GM23248 (cell line): ENCODE data around the gene ZBTB2. TPM values are rescaled to one million over a fixed set of nuclear protein-coding genes. Genes with fewer than 3 reads are reported as not detected.
A peak's percentile ranks its signal among the peaks of the same experiment; 100 is the strongest.
"Not testable (repeated sequence)": the region's sequence is repeated elsewhere in the genome, so short reads cannot be mapped to it uniquely, and the experiment has no call there.

Experiments
- DNase-seq: peaks from one replicate; pipeline ENCODE4 v3.0.0-alpha.2; 2015
- H2AFZ ChIP-seq: fragments of 200-600 bp; sonication (generic); 2 replicates; pipeline ENCODE4 v1.6.1; 2016; ENCODE audit warnings: antibody characterized with exemption
- H3F3A ChIP-seq: fragments of 200-600 bp; sonication (generic); 2 replicates; pipeline ENCODE4 v1.6.1; 2016; ENCODE audit warnings: mild to moderate bottlenecking, antibody characterized with exemption, mixed run types; ENCODE audit not compliant: insufficient read depth
- H3K27ac ChIP-seq: fragments of 200-600 bp; sonication (generic); 2 replicates; pipeline ENCODE4 v1.5.1; 2016; ENCODE audit warnings: mild to moderate bottlenecking
- H3K27me3 ChIP-seq: fragments of 200-600 bp; sonication (generic); replicated peaks from 2 replicates; pipeline ENCODE4 v1.6.1; 2016; ENCODE audit warnings: mild to moderate bottlenecking; ENCODE audit not compliant: insufficient read depth
- H3K36me3 ChIP-seq: fragments of 200-600 bp; sonication (generic); 2 replicates; pipeline ENCODE4 v1.6.1; 2016; ENCODE audit warnings: low read depth, mild to moderate bottlenecking
- H3K4me1 ChIP-seq: fragments of 200-600 bp; sonication (generic); 2 replicates; pipeline ENCODE4 v1.6.1; 2016; ENCODE audit warnings: mild to moderate bottlenecking; ENCODE audit not compliant: insufficient read depth
- H3K4me2 ChIP-seq: fragments of 200-600 bp; sonication (generic); one replicate; pipeline ENCODE4 v1.6.1; 2016; ENCODE audit warnings: mild to moderate bottlenecking; ENCODE audit not compliant: unreplicated experiment
- H3K4me3 ChIP-seq: fragments of 200-600 bp; sonication (generic); 2 replicates; pipeline ENCODE4 v1.5.1; 2016; ENCODE audit warnings: mild to moderate bottlenecking
- H3K79me2 ChIP-seq: fragments of 200-600 bp; sonication (generic); 2 replicates; pipeline ENCODE4 v1.6.1; 2016; ENCODE audit warnings: mild to moderate bottlenecking; ENCODE audit not compliant: insufficient read depth
- H3K9ac ChIP-seq: fragments of 200-600 bp; sonication (generic); 2 replicates; pipeline ENCODE4 v1.6.1; 2016; ENCODE audit warnings: mild to moderate bottlenecking
- H3K9me2 ChIP-seq: fragments of 200-600 bp; sonication (generic); 2 replicates; pipeline ENCODE4 v1.6.1; 2016; ENCODE audit warnings: mixed run types, mild to moderate bottlenecking, moderate library complexity; ENCODE audit not compliant: insufficient read depth
- H3K9me3 ChIP-seq: fragments of 200-600 bp; sonication (generic); one replicate; pipeline ENCODE4 v1.6.1; 2017; ENCODE audit warnings: low read depth
- H4K20me1 ChIP-seq: fragments of 200-600 bp; sonication (generic); 2 replicates; pipeline ENCODE4 v1.6.0; 2016; ENCODE audit not compliant: insufficient read depth
- EZH2 ChIP-seq: fragments of 200-600 bp; sonication (generic); IDR thresholded peaks from 2 replicates; pipeline ENCODE4 v1.6.1; 2018; ENCODE audit warnings: antibody characterized with exemption, mild to moderate bottlenecking; ENCODE audit not compliant: insufficient read depth, poor library complexity, severe bottlenecking
- EZH2phosphoT487 ChIP-seq: fragments of 200-600 bp; sonication (generic); IDR thresholded peaks from 2 replicates; pipeline ENCODE4 v1.6.1; 2018; ENCODE audit warnings: antibody characterized with exemption, moderate library complexity, mild to moderate bottlenecking, low read depth; ENCODE audit not compliant: insufficient read depth
- WGBS, 2 experiments: methylation state at CpG; one replicate each; pipeline ENCODE4 v1.1.6; 2015 to 2017; ENCODE audit warnings: low lambda C conversion rate in 2 of 2, low coverage in 1 of 2; ENCODE audit errors: missing lambda C conversion rate in 2 of 2; 5-methylcytosine and 5-hydroxymethylcytosine counted together
- in situ Hi-C: fragments of 300-500 bp; cut with MboI; formaldehyde crosslinking; loops from 2 replicates; pipeline ENCODE4 v1.15.0; 2020
- polyA plus RNA-seq: library from polyadenylated mRNA; unstranded; fragments of >200 nt; fragmentation: Nextera tagmentation; extraction: Ambion mirVana; gene quantifications from 2 replicates; pipeline ENCODE4 v1.2.1, GENCODE V29; 2016
- total RNA-seq: library from RNA; depleted of rRNA; stranded (reverse); fragments of >200 nt; shearing (Covaris generic); gene quantifications from 2 replicates; pipeline ENCODE4 v1.2.3, GENCODE V29; 2014

Gene ZBTB2
- total and polyA plus RNA-seq, 2 experiments from 2014 or later: 9.7 to 11.6 TPM

GRCh38 chr6:151388236-151388635 lies 3.1 kb downstream of the ZBTB2 start:
- no peak for DNase-seq
- peaks cover 74% of the 10 kb centered on the region for H3K79me2 ChIP-seq
- peak overlapping the region; percentile 98 for H3K27ac ChIP-seq
- H3K9ac ChIP-seq: no peak overlapping the region
- H3K9me3 ChIP-seq: no peaks in the 10 kb centered on the region
- H3F3A ChIP-seq: peaks cover 39% of the 10 kb centered on the region
- H3K4me2 ChIP-seq: peak overlapping the region; percentile 96
- H3K4me1 ChIP-seq: peaks cover 37% of the 10 kb centered on the region
- no peaks in the 10 kb centered on the region for H3K36me3 ChIP-seq
- no peak overlapping the region for H3K4me3 ChIP-seq
- peaks cover 11% of the 10 kb centered on the region; the same call in 1 of the 2 replicates for H4K20me1 ChIP-seq
- no peak overlapping the region for H2AFZ ChIP-seq
- WGBS, 2 experiments: 97 to 100% methylated on average over 2 of the region's 2 CpGs
- in situ Hi-C loops: no loop called here
- TF ChIP-seq EZH2phosphoT487 (no peak), EZH2 (no peak)
- no peaks in the 10 kb centered on the region for H3K27me3 ChIP-seq
- H3K9me2 ChIP-seq: no peaks in the 10 kb centered on the region

DNA sequence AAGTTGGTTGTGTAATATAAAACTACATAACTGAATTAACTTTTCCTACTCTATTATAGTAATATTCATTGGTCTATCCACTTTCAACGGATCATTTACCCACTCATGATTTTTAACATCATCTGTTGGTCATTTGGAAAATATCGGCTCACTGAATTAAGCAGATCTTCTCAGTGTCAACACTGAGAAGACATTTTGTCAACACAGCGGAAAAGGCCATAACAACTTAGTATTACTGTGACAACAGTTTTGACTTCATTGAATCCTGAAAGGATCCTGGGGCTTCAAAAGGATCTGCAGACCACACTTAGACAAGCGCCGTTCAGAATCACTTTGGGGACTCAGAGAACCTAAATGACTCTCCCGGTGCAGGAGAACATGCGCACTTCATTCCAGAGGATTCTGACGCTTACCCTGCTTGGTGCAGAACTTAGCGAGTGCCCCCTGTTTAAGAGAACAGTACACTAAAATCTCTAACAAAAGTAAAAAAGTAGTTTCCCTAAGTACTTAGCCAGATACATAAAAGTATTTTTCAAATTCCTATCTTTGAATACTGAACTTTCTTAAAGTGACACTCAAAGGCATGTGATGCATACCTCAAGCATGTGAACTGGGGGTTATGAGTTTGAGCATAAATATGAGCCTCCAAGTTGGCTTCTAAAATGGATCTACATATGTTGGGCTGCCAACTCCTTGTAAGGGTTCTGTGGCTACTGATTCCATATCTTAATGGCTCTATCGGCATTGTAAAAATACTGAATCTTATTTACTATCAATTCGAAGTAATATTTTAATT lies 4.0 kb downstream of the ZBTB2 start:
- Histone ChIP-seq H3K27me3 (no peaks in the 10 kb centered on the region), H3K9me3 (no peaks in the 10 kb centered on the region), H3K9me2 (no peaks in the 10 kb centered on the region), H3K27ac (peak overlapping the region; percentile 98), H3K79me2 (peaks cover 74% of the 10 kb centered on the region), H3K9ac (no peak overlapping the region; the same call in 1 of the 2 replicates), H3K4me2 (peak overlapping the region; percentile 72), H3K36me3 (no peaks in the 10 kb centered on the region), H3K4me3 (peak overlapping the region; percentile 3; the same call in 1 of the 2 replicates), H4K20me1 (peaks cover 2% of the 10 kb centered on the region; the same call in 1 of the 2 replicates), H3K4me1 (peaks cover 29% of the 10 kb centered on the region), H2AFZ (0 out of 2 replicates have a peak overlapping the region, but pooled peaks have one; percentile 1), H3F3A (peaks cover 31% of the 10 kb centered on the region)
- in situ Hi-C loops: no loop called here
- WGBS, 2 experiments: 84 to 87% methylated on average over 11 of the region's 11 CpGs
- TF ChIP-seq EZH2phosphoT487 (no peak), EZH2 (no peak)
- peak; percentile 79 for DNase-seq

DNA sequence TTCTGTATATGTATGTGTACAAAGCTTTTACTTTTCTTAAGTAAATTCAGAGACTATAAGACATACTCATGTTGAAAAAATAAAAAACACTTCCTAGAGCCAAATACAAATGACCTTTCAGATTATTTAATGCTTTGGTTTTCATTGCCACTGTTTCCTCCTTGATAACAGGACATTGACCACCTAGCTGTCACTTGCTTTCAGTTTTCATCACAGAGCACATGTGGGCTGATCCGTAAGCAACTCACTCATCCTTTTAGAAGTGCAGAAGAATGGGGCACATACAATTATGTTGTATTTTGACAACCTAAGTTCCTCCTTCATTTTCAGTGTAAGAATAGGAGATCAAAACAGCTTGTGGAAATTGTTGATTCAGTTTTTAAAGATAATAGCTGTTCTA lies 6.2 kb downstream of the ZBTB2 start:
- Histone ChIP-seq H3K79me2 (peaks cover 89% of the 10 kb centered on the region), H3K9ac (no peak overlapping the region), H3K27ac (no peak overlapping the region), H3K27me3 (no peaks in the 10 kb centered on the region), H2AFZ (no peak overlapping the region), H3K4me3 (no peak overlapping the region), H3K36me3 (no peaks in the 10 kb centered on the region), H3K4me2 (no peak overlapping the region), H3K9me3 (no peaks in the 10 kb centered on the region), H3K9me2 (no peaks in the 10 kb centered on the region), H3F3A (peaks cover 25% of the 10 kb centered on the region), H3K4me1 (peaks cover 27% of the 10 kb centered on the region), H4K20me1 (no peaks in the 10 kb centered on the region)
- in situ Hi-C loops: no loop called here
- 94 to 100% methylated on average over 1 of the region's 1 CpG for WGBS, 2 experiments
- TF ChIP-seq EZH2 (no peak), EZH2phosphoT487 (no peak)
- DNase-seq: no peak

GRCh38 chr6:151384151-151384550 lies 7.2 kb downstream of the ZBTB2 start:
- H3K9me2 ChIP-seq: no peaks in the 10 kb centered on the region
- H3K4me2 ChIP-seq: no peak overlapping the region
- no peaks in the 10 kb centered on the region for H4K20me1 ChIP-seq
- H3K9me3 ChIP-seq: no peaks in the 10 kb centered on the region
- in situ Hi-C loops: no loop called here
- no peak overlapping the region for H2AFZ ChIP-seq
- no peak overlapping the region for H3K27ac ChIP-seq
- no peak overlapping the region for H3K9ac ChIP-seq
- H3K4me1 ChIP-seq: peaks cover 32% of the 10 kb centered on the region
- H3K4me3 ChIP-seq: no peak overlapping the region
- peaks cover 99% of the 10 kb centered on the region for H3K79me2 ChIP-seq
- no peak for DNase-seq
- no peaks in the 10 kb centered on the region for H3K36me3 ChIP-seq
- 88 to 95% methylated on average over 5 of the region's 5 CpGs for WGBS, 2 experiments
- H3F3A ChIP-seq: peaks cover 27% of the 10 kb centered on the region
- TF ChIP-seq EZH2phosphoT487: no peak
- TF ChIP-seq EZH2: no peak
- no peaks in the 10 kb centered on the region for H3K27me3 ChIP-seq

DNA sequence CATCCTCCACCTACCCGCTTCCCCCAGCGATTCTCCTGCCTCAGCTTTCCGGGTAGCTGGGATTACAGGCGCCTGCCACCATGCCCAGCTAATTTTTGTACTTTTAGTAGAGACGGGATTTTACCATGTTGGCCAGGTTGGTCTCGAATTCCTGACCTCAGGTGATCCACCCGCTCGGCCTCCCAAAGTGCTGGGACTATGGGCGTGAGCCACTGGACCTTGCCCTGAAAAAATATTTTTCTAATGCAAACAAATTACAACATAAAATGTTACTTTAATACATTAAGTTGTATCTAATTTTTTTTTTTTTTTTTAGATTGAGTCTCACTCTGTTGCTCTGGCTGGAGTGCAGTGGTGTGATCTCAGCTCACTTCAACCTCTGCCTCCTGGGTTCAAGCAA lies 8.7 kb downstream of the ZBTB2 start:
- H3K4me2 ChIP-seq, H3K27ac ChIP-seq, in situ Hi-C loops, H3K4me3 ChIP-seq, H3K36me3 ChIP-seq, H3K9me3 ChIP-seq, H2AFZ ChIP-seq, H3K27me3 ChIP-seq, DNase-seq, H3K9ac ChIP-seq, H4K20me1 ChIP-seq, H3K9me2 ChIP-seq: not testable (repeated sequence)
- 98% methylated on average over 9 of the region's 9 CpGs for WGBS, 2 experiments
- Histone ChIP-seq H3F3A (peaks cover 13% of the 10 kb centered on the region), H3K79me2 (peaks cover 99% of the 10 kb centered on the region), H3K4me1 (peaks cover 16% of the 10 kb centered on the region)
